K562 (cell line): ENCODE data around the gene RPUSD1. TPM values are rescaled to one million over a fixed set of nuclear protein-coding genes. Genes with fewer than 3 reads are reported as not detected.

Source experiments
- ATAC-seq: fragments of 200-7000 bp; cut with Tn5 transposase; 3 replicates; pipeline ENCODE4 v1.9.1; 2020; ENCODE audit warnings: moderate library complexity
- BruUV-seq: library from RNA; stranded (reverse); fragments of 400-500 nt; replicated peaks from 2 replicates; lab custom pipeline; 2021; lab: Mats Ljungman, UMichigan
- CTCF ChIA-PET: fragments of 300-600 bp; formaldehyde crosslinking; extraction: SDS; loops from one replicate; lab custom pipeline; 2021; ENCODE audit warnings: low intra/inter-chr PET ratio; lab: Yijun Ruan, JAX
- POLR2A ChIA-PET: fragments of 300-600, 350-650 bp; sonication (Branson Sonifier 250); formaldehyde crosslinking; extraction: SDS; loops from one replicate; lab custom pipeline; 2021; ENCODE audit warnings: antibody characterized with exemption, inconsistent platforms; lab: Yijun Ruan, JAX
- DNase-seq, 4 experiments: peaks; one replicate each; pipeline versions ENCODE4 v3.0.0 to v3.0.0-alpha.2; 2011 to 2018; ENCODE audit warnings: low spot score in 3 of 4, mixed read lengths in 3 of 4; ENCODE audit errors: extremely low read depth in 1 of 4
- FAIRE-seq: peaks from 2 replicates; lab custom pipeline; 2011; peaks lifted over from hg19 to GRCh38; lab: Jason Lieb, UNC
- H2AFZ ChIP-seq: 2 replicates; pipeline ENCODE4 v1.6.0; 2011; ENCODE audit warnings: low read depth, low read length, control low read depth, inconsistent platforms
- H3K27ac ChIP-seq: fragments of 200-600 bp; 3 replicates; pipeline ENCODE4 v1.8.0; 2011; ENCODE audit warnings: low read depth, mild to moderate bottlenecking, control low read depth, inconsistent platforms, low read length, moderate library complexity, mixed read lengths; ENCODE audit errors: extremely low read depth
- H3K27me3 ChIP-seq, 2 experiments: fragments of 300-600 bp in 1 of 2; 2 replicates in 1 of 2; 3 replicates in 1 of 2; pipeline versions ENCODE4 v1.6.0 to v1.8.0; 2011; ENCODE audit warnings: inconsistent platforms in 2 of 2, low read length in 2 of 2, mild to moderate bottlenecking in 1 of 2, mixed read lengths in 1 of 2, moderate library complexity in 1 of 2; ENCODE audit not compliant: control insufficient read depth in 2 of 2, insufficient read depth in 2 of 2
- H3K36me3 ChIP-seq: fragments of 300-600 bp; 3 replicates; pipeline ENCODE4 v1.8.0; 2011; ENCODE audit warnings: mild to moderate bottlenecking, low read length, inconsistent platforms; ENCODE audit not compliant: control insufficient read depth, insufficient read depth
- H3K4me1 ChIP-seq, 2 experiments: fragments of 200-600 bp in 1 of 2; replicated peaks in 1 of 2; 2 replicates in 1 of 2; 3 replicates in 1 of 2; pipeline versions ENCODE4 v1.5.1 to v1.8.0; 2011; ENCODE audit warnings: inconsistent platforms in 2 of 2, low read length in 2 of 2, mild to moderate bottlenecking in 1 of 2, mixed read lengths in 1 of 2, moderate library complexity in 1 of 2; ENCODE audit not compliant: control insufficient read depth in 2 of 2, insufficient read depth in 2 of 2
- H3K4me2 ChIP-seq: 2 replicates; pipeline ENCODE4 v1.6.1; 2011; ENCODE audit warnings: low read length, control low read depth, inconsistent platforms, mixed read lengths; ENCODE audit not compliant: insufficient read depth
- H3K4me3 ChIP-seq: fragments of 200-600 bp; sonication (generic), shearing (Covaris generic); 2 replicates; pipeline ENCODE4 v1.5.1; 2016; ENCODE audit warnings: control low read depth, inconsistent platforms
- H3K79me2 ChIP-seq: fragments of 200-600 bp; 3 replicates; pipeline ENCODE4 v1.8.0; 2011; ENCODE audit warnings: low read length, inconsistent platforms; ENCODE audit not compliant: control insufficient read depth, insufficient read depth
- H3K9ac ChIP-seq, 2 experiments: 2 replicates each; pipeline versions ENCODE4 v1.6.0 to v1.6.1; 2011; ENCODE audit warnings: low read depth in 2 of 2, low read length in 2 of 2, control low read depth in 1 of 2, inconsistent platforms in 1 of 2, mild to moderate bottlenecking in 1 of 2, mixed read lengths in 1 of 2; ENCODE audit not compliant: insufficient read depth in 1 of 2
- H3K9me1 ChIP-seq: one replicate; pipeline ENCODE4 v1.6.0; 2011; ENCODE audit warnings: inconsistent platforms, mild to moderate bottlenecking, low read length, moderate library complexity; ENCODE audit not compliant: control insufficient read depth, insufficient read depth
- H3K9me3 ChIP-seq: replicated peaks from 2 replicates; pipeline ENCODE4 v1.5.1; 2011; ENCODE audit warnings: low read depth, low read length, inconsistent platforms; ENCODE audit not compliant: control insufficient read depth, insufficient read depth
- H4K20me1 ChIP-seq: replicated peaks from 2 replicates; pipeline ENCODE4 v1.6.1; 2011; ENCODE audit warnings: low read length, inconsistent platforms, mixed read lengths; ENCODE audit not compliant: control insufficient read depth, insufficient read depth
- PHF20 ChIP-seq: fragments of 450-650 bp; IDR thresholded peaks from 2 replicates; pipeline ENCODE4 v1.6.1; 2018; ENCODE audit not compliant: partially characterized antibody
- PPARD ChIP-seq: fragments of 250-450 bp; sonication (Bioruptor Pico); IDR thresholded peaks from 2 replicates; pipeline ENCODE4 v1.8.0; 2022; ENCODE audit warnings: inconsistent platforms, mild to moderate bottlenecking, moderate library complexity
- ZNF121 ChIP-seq: sonication (generic); formaldehyde crosslinking; conservative IDR thresholded peaks from 2 replicates; pipeline ENCODE4 v1.8.0; 2022; ENCODE audit warnings: missing genetic modification reagents
- WGBS: fragments of 100-300 bp; shearing (Covaris generic); methylation state at CpG from one replicate; pipeline ENCODE4 v1.1.6; 2016; ENCODE audit warnings: low coverage, mixed read lengths; ENCODE audit not compliant: insufficient coverage; ENCODE audit errors: missing lambda C conversion rate; 5-methylcytosine and 5-hydroxymethylcytosine counted together
- in situ Hi-C: fragments of 300-500 bp; cut with MboI; formaldehyde crosslinking; loops from 4 replicates; pipeline ENCODE4 v1.15.0; 2018; ENCODE audit warnings: inconsistent platforms, mixed read lengths
- intact Hi-C: fragments of 100-400 bp; cut with micrococcal nuclease; formaldehyde crosslinking; loops from 2 replicates; pipeline ENCODE4 v1.14.2; 2022
- polyA plus RNA-seq, 8 experiments: library from polyadenylated mRNA; depleted of rRNA in 4 of 8; stranded (reverse) in 5 of 8; unstranded in 3 of 8; fragments of >200 nt; fragmentation: Nextera tagmentation in 2 of 8; fragmentation: Illumina TruSeq in 1 of 8; extraction: Ambion mirVana in 2 of 8; extraction: Trizol in 1 of 8; gene quantifications; 2 replicates each; pipeline versions ENCODE4 v1.2.1 to v1.2.3, GENCODE V29; 2011 to 2014; ENCODE audit warnings: inconsistent platforms in 1 of 8, missing spikeins in 1 of 8
- total RNA-seq, 7 experiments: library from RNA; depleted of rRNA in 6 of 7; stranded (reverse); fragments of >200 nt in 6 of 7; fragmentation: Illumina TruSeq in 2 of 7; extraction: Trizol in 2 of 7; gene quantifications; 2 replicates each; pipeline versions ENCODE4 v1.2.1 to v1.2.3, GENCODE V29; 2011 to 2021; ENCODE audit warnings: low replicate concordance in 1 of 7
- TF ChIP-seq, protein P1 (sequence below): fragments of 250-450 bp; sonication (Bioruptor Pico); IDR thresholded peaks from 2 replicates; pipeline ENCODE4 v1.8.0; 2022; ENCODE audit warnings: moderate library complexity, mild to moderate bottlenecking, inconsistent platforms

The RPUSD1 gene
- total and polyA plus RNA-seq, 9 of the 15 experiments (the other 6 are each of a cell fraction or from before 2014, with no cell fraction given): 0.45 to 56.6 (median 12.0) TPM

DNA sequence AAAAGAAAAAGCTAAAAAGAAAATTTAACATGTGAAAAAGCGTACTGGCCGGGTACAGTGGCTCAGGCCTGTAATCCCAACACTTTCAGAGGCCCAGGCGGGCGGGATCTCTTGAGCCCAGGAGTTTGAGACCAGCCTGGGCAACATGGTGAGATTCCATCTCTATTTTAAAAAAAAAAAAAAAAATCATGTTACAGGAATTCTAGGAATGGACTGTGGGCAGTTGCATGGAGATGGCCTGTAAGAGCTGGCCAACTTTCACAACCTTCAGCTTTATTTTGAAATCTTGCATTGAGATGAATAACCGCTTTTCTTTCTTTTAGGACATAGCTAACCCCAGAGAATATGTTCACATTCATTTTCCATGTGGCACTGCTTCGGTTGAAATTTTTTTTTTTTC, 39.2 kb downstream of the RPUSD1 start (continued):
- TF ChIP-seq, protein P1, sequence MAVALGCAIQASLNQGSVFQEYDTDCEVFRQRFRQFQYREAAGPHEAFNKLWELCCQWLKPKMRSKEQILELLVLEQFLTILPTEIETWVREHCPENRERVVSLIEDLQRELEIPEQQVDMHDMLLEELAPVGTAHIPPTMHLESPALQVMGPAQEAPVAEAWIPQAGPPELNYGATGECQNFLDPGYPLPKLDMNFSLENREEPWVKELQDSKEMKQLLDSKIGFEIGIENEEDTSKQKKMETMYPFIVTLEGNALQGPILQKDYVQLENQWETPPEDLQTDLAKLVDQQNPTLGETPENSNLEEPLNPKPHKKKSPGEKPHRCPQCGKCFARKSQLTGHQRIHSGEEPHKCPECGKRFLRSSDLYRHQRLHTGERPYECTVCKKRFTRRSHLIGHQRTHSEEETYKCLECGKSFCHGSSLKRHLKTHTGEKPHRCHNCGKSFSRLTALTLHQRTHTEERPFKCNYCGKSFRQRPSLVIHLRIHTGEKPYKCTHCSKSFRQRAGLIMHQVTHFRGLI (CRISPR knock-in tag): no peak
- no peak for TF ChIP-seq PHF20
- TF ChIP-seq, all 486 proteins: peak for 0

DNA sequence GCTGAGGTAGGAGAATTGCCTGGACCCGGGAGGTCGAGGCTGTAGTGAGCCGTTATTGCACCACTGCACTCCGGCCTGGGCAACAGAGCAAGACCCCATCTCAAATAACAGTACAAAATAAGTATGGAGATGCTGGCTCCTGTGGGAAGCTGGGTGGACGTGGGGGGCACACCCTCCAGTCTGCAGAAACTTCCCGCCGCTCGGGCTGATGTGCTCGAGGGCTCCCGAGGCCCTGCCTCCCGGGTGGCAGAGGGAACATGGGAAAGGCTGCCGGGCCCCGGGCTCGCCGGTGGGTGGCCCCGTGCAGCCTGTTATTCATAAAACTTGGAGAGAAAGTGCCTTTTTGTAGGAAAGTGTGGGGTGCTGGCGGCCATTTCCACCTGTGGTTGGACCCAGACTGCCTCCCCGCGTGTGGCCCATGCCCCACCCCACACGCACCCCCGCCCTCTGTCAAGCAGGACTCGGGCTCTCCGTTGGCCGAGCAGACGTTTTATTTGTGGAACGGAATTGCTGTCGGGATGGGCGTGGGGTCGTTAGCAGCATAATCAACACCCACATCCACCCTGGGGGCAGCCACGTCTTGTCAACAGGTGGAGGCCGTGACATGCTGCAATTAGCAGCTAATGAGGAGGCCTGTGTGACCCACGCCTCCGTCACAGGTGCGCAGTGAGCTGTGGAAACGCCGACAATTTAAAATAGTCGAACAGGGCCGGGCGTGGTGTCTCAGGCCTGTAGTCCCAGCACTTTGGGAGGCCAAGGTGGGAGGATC, 40.0 kb downstream of the RPUSD1 start:
- Histone ChIP-seq H3K4me1 (peaks cover 0 to 39% of the 10 kb centered on the region in 2 experiments; a peak in 3 of 5 replicates), H3K4me2 (no peak overlapping the region), H3K36me3 (no peaks in the 10 kb centered on the region), H2AFZ (no peak overlapping the region), H3K9me1 (no peaks in the 10 kb centered on the region), H3K9ac (no peak overlapping the region), H4K20me1 (no peaks in the 10 kb centered on the region), H3K27ac (no peak overlapping the region), H3K27me3 (no peaks in the 10 kb centered on the region), H3K4me3 (no peak overlapping the region), H3K79me2 (no peaks in the 10 kb centered on the region), H3K9me3 (no peaks in the 10 kb centered on the region)
- intact Hi-C loops (no loop called here), in situ Hi-C loops (no loop called here)
- peak; percentile 47; the same call in 1 of the 2 replicates for TF ChIP-seq ZNF121 (CRISPR knock-in tag)
- no peak for TF ChIP-seq PPARD (CRISPR knock-in tag)
- POLR2A ChIA-PET: interaction anchor here (0.6 kb wide), 1 partner anchor 94 kb away, joined by 3 read pairs; no protein-coding TSS in a partner anchor
- 56% methylated on average over 37 of the region's 39 CpGs for WGBS
- DNase-seq (no peak), ATAC-seq (no peak), FAIRE-seq (no peak)
- CTCF ChIA-PET: no interaction called here
- no TSS peak for BruUV-seq
